Measurements from ENCODE around the gene TRPV2.

DNA sequence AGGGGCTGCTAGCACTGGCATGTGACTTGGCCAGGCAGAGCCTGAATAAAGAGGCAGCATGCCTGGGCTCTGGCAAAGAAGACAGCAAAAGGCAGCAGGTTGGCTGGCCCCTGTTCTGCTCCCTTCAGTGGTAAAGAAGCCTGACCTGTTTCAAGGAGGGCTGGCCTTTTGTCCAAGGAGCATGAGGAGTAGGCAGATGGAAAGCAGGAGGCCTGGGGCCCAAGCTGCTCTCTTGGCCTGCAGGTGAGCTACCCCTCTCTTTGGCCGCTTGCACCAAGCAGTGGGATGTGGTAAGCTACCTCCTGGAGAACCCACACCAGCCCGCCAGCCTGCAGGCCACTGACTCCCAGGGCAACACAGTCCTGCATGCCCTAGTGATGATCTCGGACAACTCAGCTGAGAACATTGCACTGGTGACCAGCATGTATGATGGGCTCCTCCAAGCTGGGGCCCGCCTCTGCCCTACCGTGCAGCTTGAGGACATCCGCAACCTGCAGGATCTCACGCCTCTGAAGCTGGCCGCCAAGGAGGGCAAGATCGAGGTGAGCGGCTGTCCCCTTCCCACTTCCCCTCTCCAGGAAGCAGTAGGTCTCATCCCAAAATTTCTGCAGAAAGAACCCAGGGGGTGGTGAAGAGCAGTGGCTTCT is 8.0 kb downstream of the TRPV2 start:
- TF ChIP-seq POLR2AphosphoS5 (IDR thresholded peaks at IDR 0.05): no peak
- TF ChIP-seq, protein P1, sequence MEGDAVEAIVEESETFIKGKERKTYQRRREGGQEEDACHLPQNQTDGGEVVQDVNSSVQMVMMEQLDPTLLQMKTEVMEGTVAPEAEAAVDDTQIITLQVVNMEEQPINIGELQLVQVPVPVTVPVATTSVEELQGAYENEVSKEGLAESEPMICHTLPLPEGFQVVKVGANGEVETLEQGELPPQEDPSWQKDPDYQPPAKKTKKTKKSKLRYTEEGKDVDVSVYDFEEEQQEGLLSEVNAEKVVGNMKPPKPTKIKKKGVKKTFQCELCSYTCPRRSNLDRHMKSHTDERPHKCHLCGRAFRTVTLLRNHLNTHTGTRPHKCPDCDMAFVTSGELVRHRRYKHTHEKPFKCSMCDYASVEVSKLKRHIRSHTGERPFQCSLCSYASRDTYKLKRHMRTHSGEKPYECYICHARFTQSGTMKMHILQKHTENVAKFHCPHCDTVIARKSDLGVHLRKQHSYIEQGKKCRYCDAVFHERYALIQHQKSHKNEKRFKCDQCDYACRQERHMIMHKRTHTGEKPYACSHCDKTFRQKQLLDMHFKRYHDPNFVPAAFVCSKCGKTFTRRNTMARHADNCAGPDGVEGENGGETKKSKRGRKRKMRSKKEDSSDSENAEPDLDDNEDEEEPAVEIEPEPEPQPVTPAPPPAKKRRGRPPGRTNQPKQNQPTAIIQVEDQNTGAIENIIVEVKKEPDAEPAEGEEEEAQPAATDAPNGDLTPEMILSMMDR (IDR thresholded peaks at IDR 0.05): no peak
